Nephron progenitor cell (in vitro differentiated cells): ENCODE data around the gene LKAAEAR1.

Experiments used
- DNase-seq: peaks from one replicate; pipeline ENCODE4 v3.0.0; 2021
- H3K27ac Mint-ChIP-seq: 2 replicates; pipeline ENCODE4 v1.8.0; 2021; ENCODE audit warnings: mild to moderate bottlenecking, moderate library complexity, mixed read lengths
- H3K27me3 Mint-ChIP-seq: 2 replicates; pipeline ENCODE4 v1.8.0; 2021; ENCODE audit warnings: mild to moderate bottlenecking, low read depth, mixed read lengths; ENCODE audit not compliant: poor library complexity
- H3K36me3 Mint-ChIP-seq: 2 replicates; pipeline ENCODE4 v1.8.0; 2021; ENCODE audit warnings: low read depth, mixed read lengths
- H3K4me1 Mint-ChIP-seq: 2 replicates; pipeline ENCODE4 v1.8.0; 2021; ENCODE audit warnings: mixed read lengths
- H3K4me3 Mint-ChIP-seq: 2 replicates; pipeline ENCODE4 v1.8.0; 2021; ENCODE audit warnings: mild to moderate bottlenecking, moderate library complexity, mixed read lengths
- H3K9me3 Mint-ChIP-seq: 2 replicates; pipeline ENCODE4 v1.8.0; 2021; ENCODE audit warnings: mild to moderate bottlenecking, moderate library complexity, mixed read lengths
- CTCF ChIP-seq: fragments of 200-600 bp; sonication (generic); IDR thresholded peaks from 2 replicates; pipeline ENCODE4 v1.5.0; 2021; ENCODE audit warnings: antibody characterized with exemption

Gene LKAAEAR1

GRCh38 chr20:64051561-64052325 lies 32.5 kb downstream of the LKAAEAR1 start:
- H3K27ac Mint-ChIP-seq = no peak overlapping the region
- DNase-seq = no peak
- H3K9me3 Mint-ChIP-seq = no peaks in the 10 kb centered on the region
- H3K36me3 Mint-ChIP-seq = no peaks in the 10 kb centered on the region
- TF ChIP-seq CTCF = no peak
- H3K4me1 Mint-ChIP-seq = peaks cover 35% of the 10 kb centered on the region
- H3K27me3 Mint-ChIP-seq = peaks cover 46% of the 10 kb centered on the region
- no peak overlapping the region for H3K4me3 Mint-ChIP-seq

- Mint-ChIP-seq H3K9me3 (no peaks in the 10 kb centered on the region), H3K4me1 (peaks cover 41% of the 10 kb centered on the region), H3K27me3 (peaks cover 53% of the 10 kb centered on the region), H3K4me3 (no peak overlapping the region), H3K36me3 (no peaks in the 10 kb centered on the region), H3K27ac (no peak overlapping the region)
- no peak for TF ChIP-seq CTCF
- no peak for DNase-seq
These were observed 33.2 kb downstream of the LKAAEAR1 start for GRCh38 chr20:64051033-64051452.

- no peak for DNase-seq
- no peak for TF ChIP-seq CTCF
- no peaks in the 10 kb centered on the region for H3K9me3 Mint-ChIP-seq
- H3K36me3 Mint-ChIP-seq = no peaks in the 10 kb centered on the region
- H3K27me3 Mint-ChIP-seq = peaks cover 59% of the 10 kb centered on the region
- H3K4me3 Mint-ChIP-seq = no peak overlapping the region
- peaks cover 46% of the 10 kb centered on the region for H3K4me1 Mint-ChIP-seq
- no peak overlapping the region for H3K27ac Mint-ChIP-seq
These were observed 33.8 kb downstream of the LKAAEAR1 start for GRCh38 chr20:64050261-64051032.

- Mint-ChIP-seq H3K36me3 (no peaks in the 10 kb centered on the region), H3K4me3 (peak overlapping the region; percentile 52), H3K27ac (no peak overlapping the region), H3K9me3 (no peaks in the 10 kb centered on the region), H3K4me1 (peaks cover 40% of the 10 kb centered on the region), H3K27me3 (peaks cover 65% of the 10 kb centered on the region)
- no peak for DNase-seq
- no peak for TF ChIP-seq CTCF
These were observed 34.3 kb downstream of the LKAAEAR1 start for GRCh38 chr20:64049878-64050260.

GRCh38 chr20:64049060-64049877 lies 34.9 kb downstream of the LKAAEAR1 start, which contains the start of gene SOX18:
TSS of gene SOX18 (minus strand) at chr20:64049639. CDS start at chr20:64049516, 123 bp downstream.
- Mint-ChIP-seq H3K4me3 (peak within 1 kb of the TSS; percentile 54), H3K4me1 (peaks cover 35% of the 10 kb centered on the region), H3K27me3 (peaks cover 71% of the 10 kb centered on the region), H3K9me3 (no peaks in the 10 kb centered on the region), H3K36me3 (no peaks in the 10 kb centered on the region), H3K27ac (no peak within 1 kb of the TSS)
- peak; percentile 69 for DNase-seq
- TF ChIP-seq CTCF = no peak
